ENCODE data around the gene TAS1R1.

The TAS1R1 gene

DNA sequence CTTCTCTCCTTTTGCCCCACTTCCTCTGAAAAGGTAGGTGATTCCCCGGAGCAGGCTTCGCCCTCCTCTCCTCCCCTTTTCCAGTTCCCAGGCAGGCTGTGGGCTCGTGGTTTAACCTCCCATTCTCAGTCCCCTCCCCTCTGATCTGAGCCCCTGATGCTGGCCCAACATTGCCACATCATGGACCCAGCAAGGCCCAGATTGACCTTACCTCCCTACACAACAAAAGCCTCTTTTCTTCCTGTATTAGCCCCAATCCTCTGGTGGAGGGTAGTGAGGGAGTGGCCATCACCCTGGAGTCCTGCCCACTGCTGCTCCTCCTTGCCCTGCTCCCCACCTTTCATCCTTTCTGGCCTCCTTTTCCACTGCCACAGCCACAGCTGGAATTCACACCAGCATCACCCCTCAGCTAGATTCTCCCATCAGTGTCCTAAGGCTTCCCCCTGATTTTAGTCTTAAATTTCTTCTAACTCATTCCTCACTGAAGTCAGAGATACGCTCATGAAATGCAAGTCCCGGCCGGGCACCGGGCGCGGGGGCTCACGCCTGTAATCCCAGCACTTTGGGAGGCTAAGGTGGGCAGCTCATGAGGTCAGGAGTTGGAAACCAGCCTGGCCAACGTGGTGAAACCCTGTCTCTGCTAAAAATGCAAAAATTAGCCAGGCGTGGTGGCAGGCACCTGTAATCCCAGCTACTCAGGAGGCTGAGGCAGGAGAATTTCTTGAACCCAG, 17.7 kb downstream of the TAS1R1 start:
- DNase-seq (ENCODE audit: low spot score), result no peak

DNA sequence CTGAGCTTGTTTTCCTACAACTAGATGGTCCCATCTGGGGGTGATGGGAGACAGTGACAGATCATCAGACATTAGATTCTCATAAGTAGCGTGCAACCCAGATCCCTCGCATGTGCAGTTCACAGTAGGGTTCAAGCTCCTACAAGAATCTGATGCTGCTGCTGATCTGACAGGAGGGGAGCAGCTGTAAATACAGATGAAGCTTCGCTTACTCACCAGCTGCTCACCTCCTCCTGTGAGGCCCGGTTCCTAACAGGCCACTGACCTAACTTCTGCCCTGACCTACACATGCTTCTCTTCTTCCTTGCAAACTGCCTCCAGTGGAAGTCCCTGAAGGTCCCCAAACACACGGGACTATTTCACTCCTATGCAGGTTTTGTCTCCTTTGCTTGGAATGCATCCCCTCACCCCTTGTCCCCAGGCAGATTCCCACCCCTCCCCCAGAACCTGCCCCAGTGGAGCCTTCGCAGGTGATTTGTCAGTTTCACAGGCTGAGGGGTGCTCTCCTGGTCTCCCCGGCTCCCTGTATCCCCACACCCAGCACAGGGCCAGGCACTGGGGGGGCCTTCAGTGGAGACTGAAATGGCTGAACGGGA, 19.0 kb downstream of the TAS1R1 start:
- DNase-seq (ENCODE audit: low spot score), result no peak

DNA sequence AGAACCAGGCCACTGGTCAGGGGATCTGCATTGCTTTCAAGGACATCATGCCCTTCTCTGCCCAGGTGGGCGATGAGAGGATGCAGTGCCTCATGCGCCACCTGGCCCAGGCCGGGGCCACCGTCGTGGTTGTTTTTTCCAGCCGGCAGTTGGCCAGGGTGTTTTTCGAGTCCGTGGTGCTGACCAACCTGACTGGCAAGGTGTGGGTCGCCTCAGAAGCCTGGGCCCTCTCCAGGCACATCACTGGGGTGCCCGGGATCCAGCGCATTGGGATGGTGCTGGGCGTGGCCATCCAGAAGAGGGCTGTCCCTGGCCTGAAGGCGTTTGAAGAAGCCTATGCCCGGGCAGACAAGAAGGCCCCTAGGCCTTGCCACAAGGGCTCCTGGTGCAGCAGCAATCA, 19.7 kb downstream of the TAS1R1 start:
- no peak for DNase-seq (ENCODE audit: low spot score)

DNA sequence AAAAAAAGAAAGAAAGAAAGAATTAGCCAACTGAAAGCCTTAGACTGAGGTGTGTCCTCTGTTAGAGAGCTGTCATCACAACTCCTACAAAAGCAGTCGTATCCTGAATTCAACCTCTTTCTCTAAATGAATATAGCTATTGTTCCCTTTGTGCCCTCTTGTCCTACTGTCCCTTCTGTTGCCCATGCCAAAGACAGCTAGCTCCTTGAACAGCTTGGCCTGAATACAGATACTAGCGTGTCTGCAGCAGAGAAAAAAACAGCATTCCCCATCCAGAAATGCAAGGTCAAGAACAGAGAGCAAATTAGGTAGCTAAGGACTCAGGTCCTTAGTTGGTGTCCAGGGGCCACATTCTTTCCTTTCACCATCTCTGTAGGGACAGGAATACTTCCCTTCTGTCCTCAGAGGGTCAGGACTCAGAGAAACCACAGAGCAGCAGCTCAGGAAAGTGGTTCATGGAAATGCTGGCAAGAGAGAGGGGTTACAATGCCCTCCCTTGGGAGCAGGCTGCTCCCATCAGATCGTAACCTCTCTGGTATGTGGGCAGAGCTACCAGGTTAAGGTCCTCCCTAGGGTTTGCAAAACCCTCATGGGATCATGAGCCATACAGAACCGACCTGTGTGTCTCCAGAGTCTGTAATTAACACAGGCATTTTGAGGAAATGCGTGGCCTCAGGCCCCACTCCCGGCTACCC, 22.9 kb downstream of the TAS1R1 start:
- no peak for DNase-seq (ENCODE audit: low spot score)

DNA sequence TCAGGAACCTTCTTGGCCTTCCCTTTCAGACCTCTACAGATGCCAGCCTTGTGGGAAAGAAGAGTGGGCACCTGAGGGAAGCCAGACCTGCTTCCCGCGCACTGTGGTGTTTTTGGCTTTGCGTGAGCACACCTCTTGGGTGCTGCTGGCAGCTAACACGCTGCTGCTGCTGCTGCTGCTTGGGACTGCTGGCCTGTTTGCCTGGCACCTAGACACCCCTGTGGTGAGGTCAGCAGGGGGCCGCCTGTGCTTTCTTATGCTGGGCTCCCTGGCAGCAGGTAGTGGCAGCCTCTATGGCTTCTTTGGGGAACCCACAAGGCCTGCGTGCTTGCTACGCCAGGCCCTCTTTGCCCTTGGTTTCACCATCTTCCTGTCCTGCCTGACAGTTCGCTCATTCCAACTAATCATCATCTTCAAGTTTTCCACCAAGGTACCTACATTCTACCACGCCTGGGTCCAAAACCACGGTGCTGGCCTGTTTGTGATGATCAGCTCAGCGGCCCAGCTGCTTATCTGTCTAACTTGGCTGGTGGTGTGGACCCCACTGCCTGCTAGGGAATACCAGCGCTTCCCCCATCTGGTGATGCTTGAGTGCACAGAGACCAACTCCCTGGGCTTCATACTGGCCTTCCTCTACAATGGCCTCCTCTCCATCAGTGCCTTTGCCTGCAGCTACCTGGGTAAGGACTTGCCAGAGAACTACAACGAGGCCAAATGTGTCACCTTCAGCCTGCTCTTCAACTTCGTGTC, 23.7 kb downstream of the TAS1R1 start:
- no peak for DNase-seq (ENCODE audit: low spot score)

DNA sequence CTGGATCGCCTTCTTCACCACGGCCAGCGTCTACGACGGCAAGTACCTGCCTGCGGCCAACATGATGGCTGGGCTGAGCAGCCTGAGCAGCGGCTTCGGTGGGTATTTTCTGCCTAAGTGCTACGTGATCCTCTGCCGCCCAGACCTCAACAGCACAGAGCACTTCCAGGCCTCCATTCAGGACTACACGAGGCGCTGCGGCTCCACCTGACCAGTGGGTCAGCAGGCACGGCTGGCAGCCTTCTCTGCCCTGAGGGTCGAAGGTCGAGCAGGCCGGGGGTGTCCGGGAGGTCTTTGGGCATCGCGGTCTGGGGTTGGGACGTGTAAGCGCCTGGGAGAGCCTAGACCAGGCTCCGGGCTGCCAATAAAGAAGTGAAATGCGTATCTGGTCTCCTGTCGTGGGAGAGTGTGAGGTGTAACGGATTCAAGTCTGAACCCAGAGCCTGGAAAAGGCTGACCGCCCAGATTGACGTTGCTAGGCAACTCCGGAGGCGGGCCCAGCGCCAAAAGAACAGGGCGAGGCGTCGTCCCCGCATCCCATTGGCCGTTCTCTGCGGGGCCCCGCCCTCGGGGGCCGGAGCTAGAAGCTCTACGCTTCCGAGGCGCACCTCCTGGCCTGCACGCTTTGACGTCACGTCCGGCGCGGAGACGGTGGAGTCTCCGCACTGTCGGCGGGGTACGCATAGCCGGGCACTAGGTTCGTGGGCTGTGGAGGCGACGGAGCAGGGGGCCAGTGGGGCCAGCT, 24.4 kb downstream of the TAS1R1 start, which contains the start of gene ZBTB48:
TSS of gene ZBTB48 (plus strand) at position 621 of the 745 bp plus-strand sequence. CDS start 616 bp downstream, outside the sequence.
- peak; percentile 99 for DNase-seq (ENCODE audit: low spot score)

DNA sequence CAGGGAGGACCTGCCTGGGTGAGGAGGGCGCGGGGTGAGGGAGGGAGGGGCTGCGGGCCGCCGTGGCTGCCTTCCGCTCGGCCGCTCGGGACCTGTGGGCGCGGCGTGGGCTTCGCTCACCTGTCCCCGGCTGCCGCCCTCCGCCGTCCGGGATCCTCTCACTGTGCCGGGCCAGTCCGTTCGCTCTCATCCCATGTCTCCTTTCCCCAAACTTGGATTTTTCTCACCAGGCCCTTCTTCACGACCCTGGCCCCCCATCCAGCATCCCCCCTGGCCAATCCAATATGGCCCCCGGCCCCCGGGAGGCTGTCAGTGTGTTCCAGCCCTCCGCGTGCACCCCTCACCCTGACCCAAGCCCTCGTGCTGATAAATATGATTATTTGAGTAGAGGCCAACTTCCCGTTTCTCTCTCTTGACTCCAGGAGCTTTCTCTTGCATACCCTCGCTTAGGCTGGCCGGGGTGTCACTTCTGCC, 25.0 kb downstream of the TAS1R1 start:
- peak; percentile 68 for DNase-seq (ENCODE audit: low spot score)

DNA sequence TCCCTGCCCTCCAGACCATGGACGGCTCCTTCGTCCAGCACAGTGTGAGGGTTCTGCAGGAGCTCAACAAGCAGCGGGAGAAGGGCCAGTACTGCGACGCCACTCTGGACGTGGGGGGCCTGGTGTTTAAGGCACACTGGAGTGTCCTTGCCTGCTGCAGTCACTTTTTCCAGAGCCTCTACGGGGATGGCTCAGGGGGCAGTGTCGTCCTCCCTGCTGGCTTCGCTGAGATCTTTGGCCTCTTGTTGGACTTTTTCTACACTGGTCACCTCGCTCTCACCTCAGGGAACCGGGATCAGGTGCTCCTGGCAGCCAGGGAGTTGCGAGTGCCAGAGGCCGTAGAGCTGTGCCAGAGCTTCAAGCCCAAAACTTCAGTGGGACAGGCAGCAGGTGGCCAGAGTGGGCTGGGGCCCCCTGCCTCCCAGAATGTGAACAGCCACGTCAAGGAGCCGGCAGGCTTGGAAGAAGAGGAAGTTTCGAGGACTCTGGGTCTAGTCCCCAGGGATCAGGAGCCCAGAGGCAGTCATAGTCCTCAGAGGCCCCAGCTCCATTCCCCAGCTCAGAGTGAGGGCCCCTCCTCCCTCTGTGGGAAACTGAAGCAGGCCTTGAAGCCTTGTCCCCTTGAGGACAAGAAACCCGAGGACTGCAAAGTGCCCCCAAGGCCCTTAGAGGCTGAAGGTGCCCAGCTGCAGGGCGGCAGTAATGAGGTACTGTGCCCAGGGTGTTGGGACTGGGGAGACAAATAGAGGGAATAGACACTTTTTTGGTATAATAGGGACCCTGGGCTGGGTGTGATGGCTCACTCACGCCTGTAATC, 25.7 kb downstream of the TAS1R1 start:
- peak; percentile 68 for DNase-seq (ENCODE audit: low spot score)

DNA sequence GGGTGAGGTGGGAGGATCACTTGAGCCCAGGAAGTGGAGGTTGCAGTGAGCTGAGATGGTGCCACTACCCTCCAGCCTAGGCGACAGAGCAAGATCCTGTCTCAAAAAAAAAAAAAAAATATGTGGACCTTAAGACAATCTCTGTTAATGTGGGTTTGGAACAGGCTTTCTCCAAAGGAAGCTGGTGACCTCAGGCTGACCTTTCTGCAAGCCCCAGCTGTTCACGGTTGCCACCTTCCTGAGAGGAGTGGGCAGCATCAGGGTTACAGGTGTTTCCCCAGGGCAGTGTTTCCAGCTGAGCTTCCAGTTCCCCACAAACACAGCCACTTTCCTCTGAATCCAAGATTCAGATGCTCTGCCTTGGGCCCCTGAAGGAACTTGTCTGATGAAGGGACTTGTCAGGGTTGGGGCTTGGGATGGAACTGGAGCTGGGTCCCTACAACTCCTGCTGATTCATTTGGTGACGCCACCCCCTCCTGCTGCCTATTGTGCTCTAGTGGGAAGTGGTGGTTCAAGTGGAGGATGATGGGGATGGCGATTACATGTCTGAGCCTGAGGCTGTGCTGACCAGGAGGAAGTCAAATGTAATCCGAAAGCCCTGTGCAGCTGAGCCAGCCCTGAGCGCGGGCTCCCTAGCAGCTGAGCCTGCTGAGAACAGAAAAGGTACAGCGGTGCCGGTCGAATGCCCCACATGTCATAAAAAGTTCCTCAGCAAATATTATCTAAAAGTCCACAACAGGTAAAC, 26.6 kb downstream of the TAS1R1 start:
- peak; percentile 41 for DNase-seq (ENCODE audit: low spot score)

DNA sequence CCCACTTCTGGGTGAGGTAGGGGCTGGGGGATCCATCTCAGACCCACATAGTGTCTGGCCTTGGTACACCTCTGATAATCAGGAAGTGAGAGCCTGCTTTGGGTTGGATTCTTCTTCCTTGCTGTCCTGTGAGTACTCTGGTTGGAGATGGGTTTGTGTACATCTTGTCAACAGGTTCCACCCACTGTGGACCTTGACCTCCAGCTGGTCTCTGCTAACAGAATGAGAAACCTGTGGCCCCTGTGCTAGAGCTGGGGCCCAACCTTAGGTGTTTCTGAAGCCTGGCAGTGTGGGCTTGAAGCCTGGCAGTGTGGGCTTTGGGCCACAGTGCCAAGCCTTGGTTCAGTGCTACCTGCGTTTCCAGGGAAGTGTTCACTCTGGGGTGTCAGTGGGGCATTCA, 27.3 kb downstream of the TAS1R1 start:
- no peak for DNase-seq (ENCODE audit: low spot score)

DNA sequence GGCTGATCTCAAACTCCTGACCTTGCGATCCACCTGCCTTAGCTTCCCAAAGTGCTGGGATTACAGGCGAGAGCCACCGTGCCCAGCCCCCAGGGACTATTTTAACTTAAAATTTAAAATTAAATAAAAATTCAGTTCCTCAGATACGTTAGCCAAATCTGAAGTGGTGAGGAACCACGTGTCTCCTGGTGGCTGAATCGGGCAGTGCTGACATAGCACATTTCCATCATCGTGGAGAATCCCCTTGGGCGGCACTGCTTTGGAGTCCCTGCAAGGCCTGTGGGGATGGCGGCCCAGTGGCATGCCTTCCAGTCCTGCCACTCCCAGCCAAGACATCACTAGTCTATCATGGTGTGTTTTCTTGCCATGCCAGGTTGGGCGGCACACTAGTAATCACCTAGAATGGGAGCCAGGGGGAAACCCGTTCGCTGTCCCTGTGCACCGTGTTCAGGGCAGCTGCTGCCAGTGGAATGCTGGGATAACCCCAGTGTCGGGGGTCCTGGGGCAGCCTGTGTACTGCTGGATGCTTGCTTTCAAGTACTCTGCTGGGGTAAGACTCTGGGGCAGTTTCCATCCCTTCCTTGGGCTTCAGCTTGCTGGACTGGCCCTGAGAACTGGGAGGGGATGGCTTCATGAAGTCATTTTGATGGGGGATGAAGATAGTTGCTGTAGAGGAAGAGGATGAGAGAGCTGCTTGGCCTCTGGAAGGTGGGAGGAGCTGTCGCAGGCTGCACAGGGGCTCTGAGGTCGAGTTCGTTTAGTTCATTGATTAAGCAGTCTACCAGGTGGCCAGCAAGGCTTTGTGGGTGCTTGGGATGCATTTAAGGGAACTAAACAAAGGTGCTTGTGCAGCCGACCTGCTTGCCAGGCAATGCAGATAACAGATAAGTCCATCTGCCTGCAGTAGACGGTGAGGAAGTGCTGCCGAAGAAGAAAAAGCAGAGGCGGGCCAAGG, 29.3 kb downstream of the TAS1R1 start:
- no peak for DNase-seq (ENCODE audit: low spot score)

DNA sequence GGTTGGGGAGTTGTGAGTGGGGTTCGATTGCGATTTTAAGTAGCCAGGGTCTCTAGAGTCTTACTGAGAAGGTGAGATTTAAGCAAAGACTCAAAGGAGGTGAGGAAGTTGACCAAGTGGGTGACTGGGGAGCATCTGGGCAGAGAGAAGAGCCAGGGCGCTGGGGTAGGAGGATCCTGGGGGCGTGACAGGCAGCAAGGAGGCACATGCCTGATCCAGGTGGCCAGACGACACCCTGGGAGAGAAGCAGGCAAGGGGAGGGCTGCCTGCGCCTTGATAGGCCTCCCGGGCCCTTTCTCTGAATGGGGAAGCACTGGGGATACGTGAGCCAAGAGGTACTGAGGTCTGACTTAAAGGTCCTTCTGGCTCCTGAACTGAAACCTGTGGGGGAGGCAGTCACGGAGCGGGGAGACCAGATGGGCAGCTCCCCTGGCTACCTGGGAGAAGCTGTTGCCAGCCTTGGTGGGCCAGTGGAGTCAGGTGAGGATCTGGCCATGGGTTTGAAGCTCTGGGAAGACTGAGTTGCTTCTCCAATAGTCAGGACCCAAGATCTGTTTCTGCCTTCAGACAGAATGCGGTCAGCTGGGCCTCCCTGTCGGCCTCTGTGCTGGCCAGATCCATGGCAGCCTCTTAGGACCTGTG, 30.1 kb downstream of the TAS1R1 start:
- DNase-seq (ENCODE audit: low spot score), result no peak

DNA sequence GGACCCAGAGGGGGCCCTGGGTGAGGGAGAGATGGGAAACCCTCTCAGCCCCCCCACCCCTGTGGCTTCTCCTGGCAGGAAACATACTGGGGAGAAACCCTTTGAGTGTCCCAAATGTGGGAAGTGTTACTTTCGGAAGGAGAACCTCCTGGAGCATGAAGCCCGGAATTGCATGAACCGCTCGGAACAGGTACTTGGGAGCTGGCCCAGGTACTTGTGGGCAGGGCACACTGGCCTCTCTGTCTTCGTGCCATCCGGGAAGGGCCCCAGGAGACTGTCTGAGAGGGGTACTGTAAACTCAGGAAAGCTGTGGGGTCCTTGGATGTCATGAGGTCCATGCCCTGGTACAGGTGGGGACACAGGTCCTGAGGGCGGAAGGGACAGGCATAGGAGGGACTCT, 30.7 kb downstream of the TAS1R1 start:
- no peak for DNase-seq (ENCODE audit: low spot score)

DNA sequence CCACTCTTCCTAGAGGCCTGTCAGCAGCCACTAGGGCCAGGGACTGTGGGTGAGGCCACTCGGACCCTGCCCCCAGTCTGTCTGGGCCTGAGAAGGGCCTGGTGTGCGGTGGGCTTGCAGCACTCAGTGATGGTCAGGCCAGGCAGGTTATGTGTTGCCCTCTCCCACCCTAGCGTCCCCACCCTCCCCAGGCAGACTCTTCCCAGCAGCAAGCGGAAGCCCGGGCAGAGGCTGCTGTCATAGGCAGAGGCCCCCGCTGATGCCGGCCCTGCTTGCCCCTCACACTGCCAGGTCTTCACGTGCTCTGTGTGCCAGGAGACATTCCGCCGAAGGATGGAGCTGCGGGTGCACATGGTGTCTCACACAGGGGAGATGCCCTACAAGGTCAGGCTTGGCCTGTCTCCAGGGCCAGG, 31.3 kb downstream of the TAS1R1 start:
- DNase-seq (ENCODE audit: low spot score), result no peak

DNA sequence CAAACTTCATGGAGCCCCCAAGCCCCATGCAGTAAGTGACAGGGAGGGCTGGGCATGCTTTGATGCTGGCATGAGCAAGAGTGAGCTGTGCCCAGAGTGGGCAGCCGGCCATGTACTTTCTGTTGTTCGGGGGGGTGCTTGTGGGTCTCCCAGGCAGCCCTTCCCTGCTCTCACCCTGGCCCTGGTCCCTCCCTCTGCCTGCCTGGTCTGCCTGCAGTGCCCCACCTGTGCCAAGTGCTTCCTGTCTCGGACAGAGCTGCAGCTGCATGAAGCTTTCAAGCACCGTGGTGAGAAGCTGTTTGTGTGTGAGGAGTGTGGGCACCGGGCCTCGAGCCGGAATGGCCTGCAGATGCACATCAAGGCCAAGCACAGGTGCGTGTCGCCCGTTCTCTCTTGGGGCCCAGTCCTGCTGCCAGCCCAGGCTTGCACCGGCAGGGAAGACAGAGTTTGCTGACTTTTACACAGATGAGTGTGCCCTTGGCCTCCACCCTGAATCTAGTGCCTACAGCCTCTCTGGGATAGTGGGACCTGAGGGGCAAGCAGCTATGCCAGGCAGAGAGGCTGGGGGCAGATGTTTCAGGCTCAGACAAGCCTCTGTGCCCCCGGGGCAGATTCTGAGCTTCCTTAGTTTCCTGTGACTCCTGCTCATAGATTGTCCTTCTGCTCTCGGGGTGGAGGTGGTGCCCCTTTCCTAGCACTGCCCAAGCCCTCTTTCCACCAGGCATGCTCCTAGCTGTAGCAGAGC, 32.3 kb downstream of the TAS1R1 start:
- DNase-seq (ENCODE audit: low spot score), result peak; percentile 82

DNA sequence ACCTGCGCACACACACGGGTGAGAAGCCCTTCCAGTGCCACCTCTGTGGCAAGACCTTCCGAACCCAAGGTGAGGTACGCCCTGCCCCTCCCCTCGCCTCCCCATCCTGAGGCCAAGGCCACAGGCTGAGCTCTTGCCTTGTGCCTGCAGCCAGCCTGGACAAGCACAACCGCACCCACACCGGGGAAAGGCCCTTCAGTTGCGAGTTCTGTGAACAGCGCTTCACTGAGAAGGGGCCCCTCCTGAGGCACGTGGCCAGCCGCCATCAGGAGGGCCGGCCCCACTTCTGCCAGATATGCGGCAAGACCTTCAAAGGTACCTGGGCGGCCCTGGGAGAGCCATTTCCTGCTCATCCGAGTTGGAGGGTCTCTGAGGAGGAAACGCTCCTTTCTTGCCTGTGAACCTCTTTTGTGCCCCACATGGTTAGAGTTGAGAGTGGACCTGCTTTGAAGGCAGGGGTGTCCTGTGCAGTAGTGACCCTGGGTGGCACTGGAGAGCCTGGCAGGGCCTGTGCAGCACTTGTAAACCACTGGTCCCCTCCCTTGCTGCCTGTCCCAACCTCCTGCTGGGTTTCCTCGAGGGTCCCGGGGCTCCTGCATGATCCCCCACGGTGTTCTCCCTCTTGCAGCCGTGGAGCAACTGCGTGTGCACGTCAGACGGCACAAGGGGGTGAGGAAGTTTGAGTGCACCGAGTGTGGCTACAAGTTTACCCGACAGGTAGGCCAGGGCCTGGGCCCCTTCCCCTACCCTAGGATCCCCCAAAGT, 33.2 kb downstream of the TAS1R1 start:
- no peak for DNase-seq (ENCODE audit: low spot score)
